ENCODE results near the gene ZNF208.

DNA sequence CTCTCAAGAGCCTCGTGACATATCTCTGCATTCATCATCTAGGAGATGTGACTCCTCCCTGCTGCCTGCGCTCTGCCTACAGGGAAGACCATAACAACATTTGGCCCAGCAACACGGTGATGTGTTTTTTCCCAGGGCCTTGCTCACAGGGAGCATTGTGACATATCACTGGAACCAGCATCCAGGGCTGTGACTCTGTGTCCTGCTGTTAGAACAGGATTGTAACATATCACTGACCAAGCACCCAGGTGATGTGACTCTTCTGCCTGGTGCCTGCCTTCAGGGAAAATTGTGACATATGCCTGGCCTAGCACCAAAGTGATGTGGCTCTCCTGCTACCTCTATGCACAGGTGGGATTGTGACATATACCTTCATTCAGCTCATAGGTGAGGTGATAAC is 95.3 kb downstream of the ZNF208 start:
- TF ChIP-seq, protein P1, sequence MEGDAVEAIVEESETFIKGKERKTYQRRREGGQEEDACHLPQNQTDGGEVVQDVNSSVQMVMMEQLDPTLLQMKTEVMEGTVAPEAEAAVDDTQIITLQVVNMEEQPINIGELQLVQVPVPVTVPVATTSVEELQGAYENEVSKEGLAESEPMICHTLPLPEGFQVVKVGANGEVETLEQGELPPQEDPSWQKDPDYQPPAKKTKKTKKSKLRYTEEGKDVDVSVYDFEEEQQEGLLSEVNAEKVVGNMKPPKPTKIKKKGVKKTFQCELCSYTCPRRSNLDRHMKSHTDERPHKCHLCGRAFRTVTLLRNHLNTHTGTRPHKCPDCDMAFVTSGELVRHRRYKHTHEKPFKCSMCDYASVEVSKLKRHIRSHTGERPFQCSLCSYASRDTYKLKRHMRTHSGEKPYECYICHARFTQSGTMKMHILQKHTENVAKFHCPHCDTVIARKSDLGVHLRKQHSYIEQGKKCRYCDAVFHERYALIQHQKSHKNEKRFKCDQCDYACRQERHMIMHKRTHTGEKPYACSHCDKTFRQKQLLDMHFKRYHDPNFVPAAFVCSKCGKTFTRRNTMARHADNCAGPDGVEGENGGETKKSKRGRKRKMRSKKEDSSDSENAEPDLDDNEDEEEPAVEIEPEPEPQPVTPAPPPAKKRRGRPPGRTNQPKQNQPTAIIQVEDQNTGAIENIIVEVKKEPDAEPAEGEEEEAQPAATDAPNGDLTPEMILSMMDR (IDR thresholded peaks at IDR 0.05): no peak
- no peak for TF ChIP-seq POLR2A (IDR thresholded peaks at IDR 0.05)
